GM12878 (cell line): ENCODE measurements around the gene CROCC. TPM values are rescaled to one million over a fixed set of nuclear protein-coding genes. Genes with fewer than 3 reads are reported as not detected.

Experiments
- ATAC-seq: fragments of 200-7000 bp; cut with Tn5 transposase; 3 replicates; pipeline ENCODE4 v1.9.1; 2020; ENCODE audit warnings: mild to moderate bottlenecking, moderate library complexity
- BruUV-seq: library from RNA; stranded (reverse); fragments of 400-500 nt; replicated peaks from 2 replicates; lab custom pipeline; 2021; lab: Mats Ljungman, UMichigan
- CTCF ChIA-PET: fragments of 300-600 bp; sonication (Branson Sonifier 250); formaldehyde crosslinking; extraction: SDS; loops from one replicate; lab custom pipeline; 2021; ENCODE audit warnings: inconsistent platforms; lab: Yijun Ruan, JAX
- POLR2A ChIA-PET: fragments of 350-600 bp; formaldehyde crosslinking; extraction: SDS; loops from one replicate; lab custom pipeline; 2021; ENCODE audit warnings: inconsistent platforms; lab: Charles Lee
- RAD21 ChIA-PET: fragments of 300-600 bp; sonication (Branson Sonifier 250); formaldehyde crosslinking; loops from one replicate; lab custom pipeline; 2023; ENCODE audit warnings: antibody characterized with exemption; ENCODE audit not compliant: unreplicated experiment; lab: Charles Lee
- SMC1A ChIA-PET: fragments of 300-600 bp; sonication (Branson Sonifier 250); formaldehyde crosslinking; loops from one replicate; lab custom pipeline; 2023; ENCODE audit not compliant: unreplicated experiment, uncharacterized antibody; lab: Charles Lee
- DNase-seq: peaks from one replicate; pipeline ENCODE4 v3.0.0-alpha.2; 2011; ENCODE audit warnings: low read depth, low spot score
- FAIRE-seq: peaks from 3 replicates; lab custom pipeline; 2011; peaks lifted over from hg19 to GRCh38; lab: Jason Lieb, UNC
- H2AFZ ChIP-seq: 2 replicates; pipeline ENCODE4 v1.6.0; 2011; ENCODE audit warnings: low read depth, low read length, control low read depth; ENCODE audit not compliant: control insufficient read depth
- H3K27ac ChIP-seq: 2 replicates; pipeline ENCODE4 v1.5.1; 2011; ENCODE audit warnings: control low read depth; ENCODE audit not compliant: control insufficient read depth, insufficient read depth
- H3K27me3 ChIP-seq, 2 experiments: replicated peaks in 1 of 2; 2 replicates each; pipeline versions ENCODE4 v1.6.0 to v1.6.1; 2011; ENCODE audit warnings: low read length in 1 of 2; ENCODE audit not compliant: control insufficient read depth in 2 of 2, insufficient read depth in 2 of 2
- H3K36me3 ChIP-seq, 2 experiments: 2 replicates each; pipeline ENCODE4 v1.5.1; 2011; ENCODE audit warnings: low read length in 1 of 2; ENCODE audit not compliant: control insufficient read depth in 2 of 2, insufficient read depth in 2 of 2
- H3K4me1 ChIP-seq: 2 replicates; pipeline ENCODE4 v1.6.1; 2011; ENCODE audit warnings: mild to moderate bottlenecking, low read length, moderate library complexity, mixed read lengths; ENCODE audit not compliant: control insufficient read depth, insufficient read depth
- H3K4me2 ChIP-seq: 2 replicates; pipeline ENCODE4 v1.6.0; 2011; ENCODE audit warnings: control low read depth; ENCODE audit not compliant: control insufficient read depth, insufficient read depth
- H3K4me3 ChIP-seq: fragments of 200-600 bp; sonication (generic); 2 replicates; pipeline ENCODE4 v1.5.1; 2016
- H3K79me2 ChIP-seq: 2 replicates; pipeline ENCODE4 v1.6.0; 2011; ENCODE audit warnings: low read length; ENCODE audit not compliant: control insufficient read depth, insufficient read depth
- H3K9ac ChIP-seq: 2 replicates; pipeline ENCODE4 v1.8.0; 2011; ENCODE audit warnings: low read length, control low read depth, mixed read lengths; ENCODE audit not compliant: control insufficient read depth, insufficient read depth
- H3K9me3 ChIP-seq: replicated peaks from 3 replicates; pipeline ENCODE4 v1.5.1; 2011; ENCODE audit warnings: mild to moderate bottlenecking, low read length; ENCODE audit not compliant: control insufficient read depth, insufficient read depth
- H4K20me1 ChIP-seq: 2 replicates; pipeline ENCODE4 v1.6.0; 2011; ENCODE audit not compliant: control insufficient read depth, insufficient read depth
- WGBS: methylation state at CpG from one replicate; pipeline ENCODE4 v1.1.6; 2016; ENCODE audit warnings: low lambda C conversion rate; ENCODE audit not compliant: insufficient replicate concordance, insufficient coverage; ENCODE audit errors: missing lambda C conversion rate; 5-methylcytosine and 5-hydroxymethylcytosine counted together
- in situ Hi-C: fragments of 300-500 bp; cut with MboI; formaldehyde crosslinking; loops from 9 replicates; pipeline ENCODE4 v1.14.3; 2018; ENCODE audit warnings: mixed read lengths
- intact Hi-C: fragments of 100-400 bp; cut with micrococcal nuclease; formaldehyde crosslinking; loops from one replicate; pipeline ENCODE4 v1.14.2; 2022; ENCODE audit not compliant: unreplicated experiment
- polyA plus RNA-seq, 11 experiments: library from polyadenylated mRNA; depleted of rRNA in 4 of 11; unstranded in 6 of 11; stranded (reverse) in 5 of 11; fragments of >200 nt; fragmentation: Nextera tagmentation in 4 of 11; fragmentation: Illumina TruSeq in 1 of 11; extraction: Ambion mirVana in 4 of 11; extraction: Trizol in 1 of 11; gene quantifications; 1 replicate in 1 of 11; 2 replicates in 10 of 11; pipeline versions ENCODE4 v1.2.1 to v1.2.3, GENCODE V29; 2011 to 2016; ENCODE audit warnings: inconsistent platforms in 2 of 11, missing spikeins in 2 of 11, low read depth in 1 of 11
- total RNA-seq, 4 experiments: library from RNA; depleted of rRNA in 3 of 4; stranded (reverse); fragments of >200 nt in 3 of 4; fragmentation: Illumina TruSeq in 1 of 4; extraction: Trizol in 1 of 4; gene quantifications; 2 replicates each; pipeline versions ENCODE4 v1.2.1 to v1.2.3, GENCODE V29; 2013 to 2021
- TF ChIP-seq, protein P1 (sequence below): fragments of 450-650 bp; conservative IDR thresholded peaks from 2 replicates; pipeline ENCODE4 v1.6.1; 2017; ENCODE audit warnings: mild to moderate bottlenecking, moderate library complexity
- TF ChIP-seq, protein P2 (sequence below): IDR thresholded peaks from 2 replicates; pipeline ENCODE4 v1.6.1; 2012; ENCODE audit warnings: improper control_type of control experiment, low read depth, low read length; ENCODE audit not compliant: insufficient replicate concordance

CROCC gene
- total and polyA plus RNA-seq, 10 of the 15 experiments (the other 5 are each of a cell fraction or from before 2014, with no cell fraction given) = 0.04 to 5.5 (median 2.3) TPM

DNA sequence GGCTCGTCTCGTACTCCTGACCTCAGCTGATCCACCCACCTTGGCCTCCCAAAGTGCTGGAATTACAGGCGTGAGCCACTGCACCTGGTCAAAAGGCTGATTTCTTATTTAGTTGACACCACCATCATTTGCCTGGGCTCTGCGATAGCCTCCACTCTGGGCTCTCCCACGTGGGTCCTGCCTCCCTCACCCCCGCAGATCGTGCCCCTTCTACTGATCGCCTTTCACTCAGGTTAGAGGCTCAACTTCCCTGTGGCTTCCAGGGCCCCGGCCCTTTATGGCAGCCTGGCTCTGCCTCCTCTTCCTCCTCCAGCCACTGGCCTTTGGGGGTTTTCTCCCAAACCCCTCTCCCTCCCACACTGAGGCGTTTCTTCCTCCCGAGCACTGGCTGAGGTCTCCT, 61.2 kb downstream of the CROCC start (continued):
- TF ChIP-seq, protein P1, sequence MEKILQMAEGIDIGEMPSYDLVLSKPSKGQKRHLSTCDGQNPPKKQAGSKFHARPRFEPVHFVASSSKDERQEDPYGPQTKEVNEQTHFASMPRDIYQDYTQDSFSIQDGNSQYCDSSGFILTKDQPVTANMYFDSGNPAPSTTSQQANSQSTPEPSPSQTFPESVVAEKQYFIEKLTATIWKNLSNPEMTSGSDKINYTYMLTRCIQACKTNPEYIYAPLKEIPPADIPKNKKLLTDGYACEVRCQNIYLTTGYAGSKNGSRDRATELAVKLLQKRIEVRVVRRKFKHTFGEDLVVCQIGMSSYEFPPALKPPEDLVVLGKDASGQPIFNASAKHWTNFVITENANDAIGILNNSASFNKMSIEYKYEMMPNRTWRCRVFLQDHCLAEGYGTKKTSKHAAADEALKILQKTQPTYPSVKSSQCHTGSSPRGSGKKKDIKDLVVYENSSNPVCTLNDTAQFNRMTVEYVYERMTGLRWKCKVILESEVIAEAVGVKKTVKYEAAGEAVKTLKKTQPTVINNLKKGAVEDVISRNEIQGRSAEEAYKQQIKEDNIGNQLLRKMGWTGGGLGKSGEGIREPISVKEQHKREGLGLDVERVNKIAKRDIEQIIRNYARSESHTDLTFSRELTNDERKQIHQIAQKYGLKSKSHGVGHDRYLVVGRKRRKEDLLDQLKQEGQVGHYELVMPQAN = no peak
- TF ChIP-seq, all 136 proteins: peak for 0

DNA sequence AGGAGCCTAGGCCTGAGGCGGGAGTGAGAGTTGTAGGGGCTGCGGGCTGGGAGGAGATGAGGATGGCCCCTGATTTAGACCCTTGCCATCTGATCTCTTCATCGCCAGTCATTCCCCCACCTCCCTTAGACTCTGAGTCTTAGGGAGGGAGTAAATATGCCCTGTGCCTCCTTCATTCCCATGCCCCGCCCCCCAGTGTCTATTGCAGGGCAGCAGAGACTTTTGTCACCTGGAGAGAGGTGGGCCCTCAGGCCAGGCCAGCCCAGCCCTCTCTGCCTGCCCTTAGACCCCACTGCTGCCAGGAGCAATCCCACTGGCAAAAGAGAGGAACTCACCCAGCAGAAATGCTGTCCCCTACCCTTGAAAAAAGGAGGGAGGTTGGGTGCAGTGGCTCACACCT, 61.9 kb downstream of the CROCC start:
- RAD21 ChIA-PET = no interaction called here
- H3K4me2 ChIP-seq = no peak overlapping the region
- no peak overlapping the region for H3K4me3 ChIP-seq
- POLR2A ChIA-PET = no interaction called here
- FAIRE-seq (no peak), DNase-seq (no peak), ATAC-seq (no peak)
- SMC1A ChIA-PET = no interaction called here
- H3K27me3 ChIP-seq = peaks cover 7 to 13% of the 10 kb centered on the region in 2 experiments; a peak in 3 of 4 replicates
- 25% methylated on average over 4 of the region's 4 CpGs for WGBS
- TF ChIP-seq, protein P2, sequence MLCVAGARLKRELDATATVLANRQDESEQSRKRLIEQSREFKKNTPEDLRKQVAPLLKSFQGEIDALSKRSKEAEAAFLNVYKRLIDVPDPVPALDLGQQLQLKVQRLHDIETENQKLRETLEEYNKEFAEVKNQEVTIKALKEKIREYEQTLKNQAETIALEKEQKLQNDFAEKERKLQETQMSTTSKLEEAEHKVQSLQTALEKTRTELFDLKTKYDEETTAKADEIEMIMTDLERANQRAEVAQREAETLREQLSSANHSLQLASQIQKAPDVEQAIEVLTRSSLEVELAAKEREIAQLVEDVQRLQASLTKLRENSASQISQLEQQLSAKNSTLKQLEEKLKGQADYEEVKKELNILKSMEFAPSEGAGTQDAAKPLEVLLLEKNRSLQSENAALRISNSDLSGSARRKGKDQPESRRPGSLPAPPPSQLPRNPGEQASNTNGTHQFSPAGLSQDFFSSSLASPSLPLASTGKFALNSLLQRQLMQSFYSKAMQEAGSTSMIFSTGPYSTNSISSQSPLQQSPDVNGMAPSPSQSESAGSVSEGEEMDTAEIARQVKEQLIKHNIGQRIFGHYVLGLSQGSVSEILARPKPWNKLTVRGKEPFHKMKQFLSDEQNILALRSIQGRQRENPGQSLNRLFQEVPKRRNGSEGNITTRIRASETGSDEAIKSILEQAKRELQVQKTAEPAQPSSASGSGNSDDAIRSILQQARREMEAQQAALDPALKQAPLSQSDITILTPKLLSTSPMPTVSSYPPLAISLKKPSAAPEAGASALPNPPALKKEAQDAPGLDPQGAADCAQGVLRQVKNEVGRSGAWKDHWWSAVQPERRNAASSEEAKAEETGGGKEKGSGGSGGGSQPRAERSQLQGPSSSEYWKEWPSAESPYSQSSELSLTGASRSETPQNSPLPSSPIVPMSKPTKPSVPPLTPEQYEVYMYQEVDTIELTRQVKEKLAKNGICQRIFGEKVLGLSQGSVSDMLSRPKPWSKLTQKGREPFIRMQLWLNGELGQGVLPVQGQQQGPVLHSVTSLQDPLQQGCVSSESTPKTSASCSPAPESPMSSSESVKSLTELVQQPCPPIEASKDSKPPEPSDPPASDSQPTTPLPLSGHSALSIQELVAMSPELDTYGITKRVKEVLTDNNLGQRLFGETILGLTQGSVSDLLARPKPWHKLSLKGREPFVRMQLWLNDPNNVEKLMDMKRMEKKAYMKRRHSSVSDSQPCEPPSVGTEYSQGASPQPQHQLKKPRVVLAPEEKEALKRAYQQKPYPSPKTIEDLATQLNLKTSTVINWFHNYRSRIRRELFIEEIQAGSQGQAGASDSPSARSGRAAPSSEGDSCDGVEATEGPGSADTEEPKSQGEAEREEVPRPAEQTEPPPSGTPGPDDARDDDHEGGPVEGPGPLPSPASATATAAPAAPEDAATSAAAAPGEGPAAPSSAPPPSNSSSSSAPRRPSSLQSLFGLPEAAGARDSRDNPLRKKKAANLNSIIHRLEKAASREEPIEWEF = no peak
- BruUV-seq = no TSS peak
- no peaks in the 10 kb centered on the region for H3K4me1 ChIP-seq
- CTCF ChIA-PET = no interaction called here
- no peak overlapping the region for H3K27ac ChIP-seq
- in situ Hi-C loops = no loop called here
- H3K9ac ChIP-seq = no peak overlapping the region
- no peak overlapping the region for H2AFZ ChIP-seq
- intact Hi-C loops = no loop called here
- no peaks in the 10 kb centered on the region for H4K20me1 ChIP-seq
- no peaks in the 10 kb centered on the region for H3K9me3 ChIP-seq
- H3K36me3 ChIP-seq = no peaks in the 10 kb centered on the region
- no peaks in the 10 kb centered on the region for H3K79me2 ChIP-seq
